ENCODE measurements around the gene NDUFAF8.

Gene NDUFAF8

DNA sequence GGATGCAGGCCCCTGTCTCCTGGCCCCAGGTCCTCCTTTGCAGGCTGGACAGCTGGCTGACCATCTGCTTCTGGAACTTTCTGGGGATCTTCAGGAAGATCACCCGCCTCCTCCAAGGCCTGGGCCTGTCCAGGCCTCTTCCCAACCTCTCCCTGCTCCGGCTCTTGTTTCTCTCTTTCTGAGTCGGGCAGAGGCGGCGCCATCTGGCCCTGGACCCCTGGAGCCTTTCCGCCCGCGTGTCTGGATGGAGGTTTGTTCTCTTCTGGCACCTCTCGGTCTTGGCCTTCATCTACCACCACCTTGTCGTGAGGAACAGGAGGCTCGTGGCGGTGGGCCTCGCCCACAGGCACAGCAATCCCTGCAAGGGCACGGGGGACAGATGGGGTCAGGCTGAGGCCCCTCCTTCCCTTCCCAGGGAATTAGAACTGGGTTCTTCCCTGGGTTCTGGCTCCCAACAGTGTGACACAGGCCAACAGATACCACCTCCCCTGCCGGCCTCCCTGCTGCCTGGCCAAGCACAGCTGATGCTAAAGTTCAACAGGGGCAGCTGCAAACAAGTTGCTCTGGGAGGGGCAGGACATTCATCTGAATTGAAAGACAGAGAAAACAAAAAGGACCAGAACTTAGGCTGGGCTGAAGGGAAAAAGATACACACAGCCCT is 13.3 kb downstream of the NDUFAF8 start:
- no peak for DNase-seq (ENCODE audit: low read depth)

DNA sequence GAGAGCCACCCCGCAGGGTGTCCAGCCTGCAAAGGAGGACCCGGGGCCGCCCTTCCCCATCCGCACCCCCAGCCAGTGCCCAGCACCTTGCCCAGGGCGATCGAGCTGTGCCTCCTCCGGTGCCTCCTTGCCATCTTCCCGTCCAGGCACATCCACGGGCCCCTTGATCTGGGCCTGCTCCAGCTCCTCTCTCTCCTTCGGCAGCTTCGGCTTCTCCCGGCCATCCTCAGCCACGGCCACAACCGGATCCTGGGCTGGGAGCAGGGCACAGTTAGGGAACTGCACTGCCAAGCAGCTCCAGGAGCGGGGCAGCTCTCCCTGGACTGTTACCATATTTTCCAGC is 13.8 kb downstream of the NDUFAF8 start:
- no peak for DNase-seq (ENCODE audit: low read depth)

DNA sequence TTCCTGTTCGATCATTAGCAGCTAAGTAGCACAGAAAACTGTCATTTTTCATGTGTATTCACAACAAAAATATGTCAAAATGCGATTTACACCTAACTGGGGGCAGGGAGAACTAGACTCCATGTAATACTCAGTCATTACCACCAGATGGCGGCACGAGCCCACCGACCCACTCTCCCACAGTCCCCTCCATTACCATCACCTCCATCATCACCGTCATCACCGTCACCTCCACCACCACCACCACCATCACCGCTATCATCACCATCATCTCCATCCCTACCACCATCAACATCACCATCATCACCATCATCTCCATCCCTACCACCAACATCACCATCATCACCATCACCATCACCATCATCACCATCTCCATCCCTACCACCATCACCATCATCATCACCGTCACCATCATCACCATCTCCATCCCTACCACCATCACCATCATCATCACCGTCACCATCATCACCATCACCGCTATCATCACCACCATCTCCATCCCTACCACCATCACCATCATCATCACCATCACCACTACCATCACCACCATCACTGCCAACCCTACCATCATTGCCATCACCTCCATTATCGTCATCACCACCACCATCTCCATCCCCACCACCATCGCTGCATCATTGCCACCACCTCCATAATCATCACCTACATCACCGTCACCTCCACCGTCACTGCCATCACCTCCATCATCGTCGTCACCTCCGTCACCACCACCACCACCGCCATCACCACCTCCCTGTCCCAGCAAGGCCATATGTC is 14.4 kb downstream of the NDUFAF8 start:
- peak; percentile 20 for DNase-seq (ENCODE audit: low read depth)

DNA sequence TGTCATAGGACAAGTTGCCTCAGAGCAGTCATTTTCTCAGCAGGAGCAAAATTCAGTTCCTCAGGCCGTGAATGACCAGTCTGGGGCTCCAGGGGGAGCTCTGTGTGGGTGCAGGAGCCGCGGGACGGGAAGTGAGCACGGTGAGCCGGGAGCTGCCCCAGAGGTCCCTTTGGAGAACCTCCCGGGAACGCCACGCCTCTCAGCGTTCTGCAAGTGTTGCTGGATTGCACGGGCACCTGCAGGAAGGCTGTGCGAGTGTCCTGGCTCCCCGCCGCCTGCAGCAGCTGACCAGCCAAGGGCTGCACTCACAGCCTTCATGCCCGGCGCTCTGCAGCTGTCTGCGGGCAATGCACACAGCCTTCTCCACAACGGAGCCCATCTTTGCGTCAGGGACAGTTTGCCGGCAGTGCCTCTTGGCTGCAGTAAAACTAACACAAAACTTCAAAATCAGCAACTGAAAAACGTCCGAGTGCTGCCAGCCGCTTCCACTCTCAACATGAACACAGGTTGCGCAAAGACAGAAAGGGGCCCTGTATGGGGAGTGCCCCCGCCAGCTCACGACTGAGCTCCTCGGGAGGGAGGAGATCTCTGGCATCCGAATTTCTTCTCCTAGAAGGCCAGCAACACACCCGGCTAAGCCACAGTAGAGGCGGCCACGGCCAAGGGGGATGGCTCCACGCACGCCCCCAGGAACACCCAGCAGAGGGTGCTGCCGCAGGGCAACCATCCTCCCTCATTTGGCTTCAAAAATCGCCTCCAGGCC is 16.0 kb downstream of the NDUFAF8 start:
- no peak for DNase-seq (ENCODE audit: low read depth)

DNA sequence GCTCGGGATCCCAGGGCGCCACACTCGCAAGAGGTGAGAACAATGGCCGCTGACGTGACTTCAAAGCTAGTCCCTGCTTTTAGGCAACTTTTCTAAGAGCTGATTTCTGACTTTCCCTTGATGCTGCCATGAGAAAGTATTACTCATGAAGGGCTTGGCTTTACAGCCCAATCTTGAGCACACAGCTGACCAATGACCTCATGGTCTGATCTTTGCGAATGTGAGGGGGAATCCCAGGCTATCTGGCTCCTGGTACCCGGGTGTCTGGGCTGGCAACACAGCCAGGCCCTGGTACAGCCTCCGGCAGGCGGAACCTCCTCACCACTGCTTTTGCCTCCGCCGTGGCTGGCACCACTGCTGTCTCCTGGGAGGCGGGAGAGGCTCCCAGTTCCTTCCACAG is 17.5 kb downstream of the NDUFAF8 start:
- no peak for DNase-seq (ENCODE audit: low read depth)

DNA sequence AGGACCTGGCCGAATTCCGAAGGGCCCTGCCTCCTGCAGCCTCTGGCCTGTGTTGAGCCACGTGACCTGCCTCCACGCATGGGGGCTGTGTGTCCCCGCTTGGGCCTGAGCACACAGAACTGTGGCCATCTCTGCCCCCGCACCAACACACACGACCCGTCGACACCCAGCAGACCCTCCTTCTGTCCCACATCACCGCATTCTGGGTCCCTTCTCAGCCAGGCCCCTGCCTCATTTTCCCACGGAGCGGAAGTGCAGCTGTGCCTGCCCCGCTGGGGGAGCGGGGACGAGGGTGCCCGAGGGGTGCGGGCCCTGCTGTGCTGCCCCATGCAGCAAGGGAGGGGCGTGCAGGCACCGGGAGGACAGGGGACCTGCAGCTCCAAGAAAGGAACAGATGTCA is 18.4 kb downstream of the NDUFAF8 start:
- no peak for DNase-seq (ENCODE audit: low read depth)

DNA sequence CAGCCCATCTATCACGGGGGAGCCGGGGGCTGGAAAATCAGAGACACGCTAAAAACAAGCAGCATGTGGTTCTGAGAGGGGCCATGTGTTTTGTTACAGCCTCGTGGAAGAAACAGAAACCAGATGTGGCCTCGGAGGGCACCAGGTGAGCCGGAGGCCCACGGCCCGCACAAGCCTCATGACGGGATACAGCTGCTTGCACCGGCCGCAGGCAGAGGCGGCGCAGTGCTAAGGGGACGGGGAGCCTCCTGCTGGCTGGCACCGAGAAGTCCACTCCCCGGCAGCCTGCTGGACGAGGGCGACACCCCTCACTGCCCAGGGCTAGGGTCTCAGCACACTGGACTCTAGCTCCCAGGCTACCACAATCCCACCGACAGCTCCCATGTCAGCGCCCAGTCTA is 19.2 kb downstream of the NDUFAF8 start:
- DNase-seq (ENCODE audit: low read depth) = no peak

DNA sequence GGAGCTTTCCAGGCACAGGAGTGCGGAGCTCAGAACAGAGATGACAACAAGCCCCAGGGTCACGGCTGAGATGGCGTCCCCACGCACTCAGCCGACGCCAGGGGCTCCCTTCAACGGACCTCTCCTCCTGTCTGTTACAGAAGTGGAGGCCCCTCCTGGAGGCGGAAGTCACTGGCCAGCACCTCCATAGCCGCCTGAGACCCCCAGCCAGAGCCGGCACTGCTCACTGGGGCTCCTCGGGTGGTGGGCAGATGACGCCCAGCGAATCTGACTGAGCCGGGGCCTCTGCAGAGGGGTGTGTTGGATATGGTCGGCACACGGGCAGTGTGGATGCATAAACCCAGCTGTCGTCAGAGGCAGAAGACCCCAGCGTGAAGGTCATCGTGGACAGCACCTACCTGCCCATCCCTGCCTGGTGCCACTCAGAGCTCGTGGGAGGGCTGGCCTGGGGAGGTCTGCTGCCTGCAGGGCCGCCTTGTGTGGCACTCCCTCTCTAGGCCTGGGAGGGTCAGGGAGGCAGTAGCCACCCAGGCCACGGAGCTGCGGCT is 20.0 kb downstream of the NDUFAF8 start:
- no peak for DNase-seq (ENCODE audit: low read depth)

DNA sequence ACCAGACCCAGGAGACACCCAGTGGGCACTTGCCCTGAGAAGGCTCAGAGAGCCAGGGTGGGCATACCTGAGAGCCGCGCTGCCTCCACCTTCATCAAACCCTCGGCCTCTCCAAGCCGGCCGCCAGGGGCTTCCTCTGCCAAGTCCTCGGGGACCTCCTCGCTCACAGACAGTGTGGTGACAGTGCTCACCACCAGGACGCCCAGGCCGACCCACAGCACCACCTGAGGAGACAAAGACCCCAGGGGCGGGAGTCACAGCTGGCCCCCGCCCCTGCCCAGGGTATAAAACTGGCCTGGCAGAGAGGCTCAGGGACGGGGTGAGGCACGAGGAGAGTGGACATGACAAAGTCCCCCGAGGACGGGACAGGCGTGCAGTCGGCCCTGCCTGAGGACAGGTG is 21.1 kb downstream of the NDUFAF8 start:
- no peak for DNase-seq (ENCODE audit: low read depth)

DNA sequence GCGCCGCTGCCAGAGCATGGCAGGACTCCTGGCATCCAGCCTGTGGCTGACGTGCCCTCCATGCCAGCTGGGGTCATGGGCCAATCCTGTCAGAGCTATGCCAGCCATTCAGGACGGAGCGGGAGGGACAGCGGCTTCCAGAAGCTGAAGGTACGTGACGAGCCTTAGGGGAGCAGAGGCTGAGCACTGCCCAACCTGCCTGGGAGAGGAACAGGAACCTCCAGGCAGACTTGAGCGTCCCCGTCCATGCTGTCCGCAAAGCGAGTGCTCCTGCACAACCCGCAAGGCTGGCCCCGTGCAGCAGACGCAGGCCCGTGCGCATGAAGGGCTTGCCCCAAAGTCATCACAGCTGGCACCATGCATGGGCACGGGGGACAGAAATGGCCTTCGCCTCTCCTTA is 21.5 kb downstream of the NDUFAF8 start:
- no peak for DNase-seq (ENCODE audit: low read depth)

DNA sequence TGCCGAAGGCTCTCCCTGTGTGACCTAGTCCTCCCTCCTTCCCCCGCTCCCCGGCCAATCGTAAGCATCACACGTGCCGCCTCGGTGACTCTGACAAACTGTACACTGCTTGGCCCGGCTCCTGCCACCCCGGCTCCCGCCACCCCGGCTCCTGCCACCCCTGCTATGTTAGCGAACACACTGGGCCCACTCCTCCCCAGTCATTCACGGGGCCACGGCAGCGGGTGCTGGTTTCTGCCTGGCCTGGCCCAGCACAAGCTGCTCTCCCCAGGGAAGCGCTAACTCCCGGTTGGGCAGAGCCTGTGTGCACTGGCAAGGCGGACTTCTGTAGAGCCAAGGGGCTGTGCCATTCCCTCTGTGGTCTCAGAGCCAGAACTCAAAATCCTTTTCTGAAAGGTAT is 22.0 kb downstream of the NDUFAF8 start:
- DNase-seq (ENCODE audit: low read depth) = no peak

DNA sequence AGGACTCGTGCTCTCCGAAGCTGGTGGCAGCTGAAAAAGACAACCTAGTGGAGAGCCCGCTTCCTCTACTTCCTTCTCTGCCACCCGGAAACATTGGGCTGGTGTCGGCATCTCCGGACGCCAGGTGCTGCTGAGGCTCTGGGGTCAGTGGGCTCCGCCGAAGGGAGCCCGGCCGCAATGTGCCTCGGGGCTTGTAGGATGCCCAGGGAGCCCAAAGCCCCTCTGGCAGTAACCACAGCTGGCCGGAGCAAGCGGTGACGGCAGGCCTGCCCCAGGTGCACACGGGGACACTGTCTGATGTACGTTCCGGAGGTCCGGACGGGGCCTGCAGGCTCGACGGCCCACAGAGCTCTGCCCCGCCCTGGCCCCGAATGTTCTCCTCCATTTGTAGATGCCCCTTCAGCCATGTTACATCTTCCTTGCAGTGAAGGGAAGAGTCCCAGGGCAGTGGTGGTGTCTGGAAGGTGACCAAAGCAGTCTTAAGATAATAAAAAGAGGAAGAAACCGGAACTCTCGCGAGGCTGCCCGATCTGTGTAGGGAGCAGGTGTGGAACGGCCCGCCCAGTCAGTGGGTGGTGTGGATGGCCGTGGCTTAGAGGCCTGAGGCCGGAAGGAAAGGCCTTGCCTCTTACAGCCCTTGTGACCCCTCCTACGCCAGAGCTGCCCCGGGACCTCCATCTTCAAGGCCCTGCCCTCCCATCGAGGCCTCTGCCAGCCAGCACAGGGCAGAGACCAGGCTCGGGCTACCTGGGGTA is 22.6 kb downstream of the NDUFAF8 start:
- DNase-seq (ENCODE audit: low read depth) = no peak

DNA sequence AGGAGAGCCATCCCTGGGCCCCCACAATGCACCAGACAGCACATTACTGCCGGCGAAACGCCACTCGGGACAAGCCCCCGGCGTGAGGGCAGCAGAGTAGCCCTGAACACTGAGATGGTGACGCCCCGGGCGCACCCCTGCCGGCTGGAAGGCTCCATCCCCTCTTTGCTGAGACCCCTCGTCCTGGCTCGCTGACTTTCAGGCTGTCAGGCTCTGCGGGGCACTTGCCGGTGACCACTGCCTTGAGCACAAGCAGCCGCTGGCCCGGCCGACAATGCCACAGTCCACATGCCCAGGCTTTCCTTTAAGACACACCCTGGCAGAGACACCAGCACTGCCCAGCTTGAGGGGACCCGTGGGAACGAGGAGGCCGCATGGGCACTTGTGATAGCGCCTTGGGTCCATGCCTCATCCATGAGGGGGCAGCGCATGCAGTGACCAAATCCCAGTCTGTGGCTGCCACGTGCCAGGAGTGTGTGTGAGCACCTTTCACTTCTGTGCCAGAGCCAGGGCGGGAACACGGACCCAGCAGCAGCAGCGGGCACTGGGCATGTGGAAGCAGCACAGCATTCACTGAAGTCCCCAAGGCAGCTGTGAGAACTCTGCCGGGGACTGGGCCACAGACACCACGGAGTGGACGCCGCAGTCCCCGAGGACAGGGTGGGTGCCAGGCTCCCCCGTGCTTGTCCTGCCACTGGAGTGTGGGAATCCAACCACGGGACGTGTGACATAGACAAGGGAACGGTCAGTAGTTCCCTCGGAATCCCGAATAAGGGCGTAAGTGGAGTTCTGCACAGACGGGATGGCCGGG is 24.5 kb downstream of the NDUFAF8 start:
- DNase-seq (ENCODE audit: low read depth) = no peak

DNA sequence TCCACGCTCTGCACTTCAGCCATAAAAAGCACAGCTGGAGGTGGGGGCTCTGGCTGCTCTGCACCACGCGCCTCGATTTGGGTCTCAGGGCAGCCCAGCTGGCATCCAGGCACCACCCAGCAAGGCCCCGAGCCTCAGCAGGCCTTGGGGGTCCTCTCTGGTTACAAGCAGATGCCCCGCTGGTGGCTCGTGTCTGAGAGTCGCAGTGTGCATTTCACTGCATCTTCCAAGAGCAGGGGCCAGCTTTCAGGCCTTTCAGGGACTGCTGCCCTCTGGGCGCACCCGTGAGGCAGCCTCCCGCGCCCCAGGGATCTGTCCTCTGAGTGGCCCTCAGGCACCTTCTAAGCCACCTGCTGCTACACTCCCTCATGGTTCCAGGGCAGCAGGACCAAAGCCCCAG is 25.5 kb downstream of the NDUFAF8 start:
- no peak for DNase-seq (ENCODE audit: low read depth)

DNA sequence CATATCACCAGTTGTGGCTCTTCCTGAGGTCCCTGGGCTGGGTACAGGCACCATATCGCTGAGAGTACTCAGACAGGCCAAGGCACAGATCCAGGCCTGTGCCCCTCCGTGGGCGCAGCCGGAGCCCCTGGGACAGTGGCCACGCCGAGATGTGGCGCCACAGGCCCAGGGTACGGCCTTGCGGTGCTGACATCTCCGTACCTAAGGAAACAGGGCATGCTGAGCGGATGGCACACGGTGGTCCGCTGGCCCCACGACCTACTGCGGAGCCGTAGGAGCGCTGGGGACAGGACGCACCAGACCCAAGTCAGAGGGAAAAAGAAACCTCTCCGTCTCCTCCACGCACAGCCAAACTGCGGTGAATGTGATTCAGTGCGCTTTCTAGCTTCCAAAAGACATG is 26.5 kb downstream of the NDUFAF8 start:
- no peak for DNase-seq (ENCODE audit: low read depth)

DNA sequence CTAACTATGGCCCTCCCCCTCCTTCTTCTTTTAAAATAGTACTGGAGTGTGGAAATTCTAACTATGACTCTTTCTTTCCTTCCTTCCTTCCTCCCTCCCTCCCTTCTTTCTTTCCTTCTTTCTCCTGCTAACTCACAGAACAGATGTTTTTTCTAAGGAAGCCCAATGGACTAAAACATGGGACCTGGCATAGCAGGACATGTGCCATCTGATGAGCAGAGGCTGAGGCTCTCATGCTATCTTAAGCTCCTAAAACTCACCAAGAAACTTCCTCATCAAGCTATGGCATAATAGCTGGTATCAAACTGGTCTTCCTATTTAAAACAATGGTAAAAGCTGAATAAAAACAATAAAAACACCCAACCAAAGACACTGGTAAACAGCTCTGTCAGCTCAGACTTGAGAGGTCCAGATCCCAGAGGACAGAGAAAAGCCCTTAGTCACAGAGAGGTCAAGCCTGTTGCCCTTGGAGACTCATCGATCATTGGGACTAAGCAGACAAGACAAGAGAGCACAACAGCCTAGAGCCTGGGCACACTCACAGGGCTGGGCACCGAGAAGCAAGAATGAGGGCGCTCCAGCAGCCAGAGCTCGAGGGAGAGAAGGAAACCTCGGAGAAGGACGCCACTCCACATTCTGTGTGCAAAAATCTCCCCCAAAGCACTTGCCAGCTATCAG is 28.4 kb downstream of the NDUFAF8 start:
- DNase-seq (ENCODE audit: low read depth) = no peak

DNA sequence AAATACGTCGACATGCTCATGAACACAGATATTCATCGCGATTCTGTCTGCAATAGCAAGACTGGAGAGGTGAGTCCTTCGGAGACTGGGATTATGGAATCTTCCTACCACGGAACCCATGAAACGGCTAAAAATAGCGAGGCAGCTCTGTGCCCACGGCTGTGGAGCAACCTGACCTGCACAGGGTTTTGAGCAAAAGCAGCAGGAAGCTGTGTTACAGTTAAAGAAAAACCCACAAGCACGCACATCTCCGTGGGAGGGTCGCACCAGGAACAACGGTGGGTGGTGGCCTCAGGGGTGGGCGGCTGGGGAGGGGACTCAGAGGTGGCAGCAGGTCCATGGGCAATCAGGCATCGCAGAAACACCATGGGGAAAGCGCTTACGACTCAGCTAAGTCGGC is 31.2 kb downstream of the NDUFAF8 start:
- no peak for DNase-seq (ENCODE audit: low read depth)

DNA sequence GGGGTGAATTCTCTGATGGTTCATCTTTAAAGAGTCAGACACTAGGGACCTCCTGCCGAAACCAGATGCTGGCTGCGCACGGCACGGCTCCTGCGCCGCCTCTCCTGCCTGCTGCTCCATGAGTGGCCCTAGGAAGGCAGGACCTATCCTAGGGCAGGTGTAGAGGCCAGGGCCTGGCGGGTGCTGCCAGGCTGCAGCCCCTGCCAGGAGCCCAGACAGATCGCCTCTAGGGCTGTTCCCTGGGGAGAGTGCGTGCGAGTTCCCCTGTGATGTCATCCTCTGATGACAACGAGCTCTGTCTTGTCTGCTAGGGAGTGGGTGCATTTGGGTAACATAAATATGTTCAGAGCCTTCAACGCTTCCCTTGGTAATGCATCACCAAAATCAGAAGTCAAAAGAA is 32.1 kb downstream of the NDUFAF8 start:
- DNase-seq (ENCODE audit: low read depth) = no peak

DNA sequence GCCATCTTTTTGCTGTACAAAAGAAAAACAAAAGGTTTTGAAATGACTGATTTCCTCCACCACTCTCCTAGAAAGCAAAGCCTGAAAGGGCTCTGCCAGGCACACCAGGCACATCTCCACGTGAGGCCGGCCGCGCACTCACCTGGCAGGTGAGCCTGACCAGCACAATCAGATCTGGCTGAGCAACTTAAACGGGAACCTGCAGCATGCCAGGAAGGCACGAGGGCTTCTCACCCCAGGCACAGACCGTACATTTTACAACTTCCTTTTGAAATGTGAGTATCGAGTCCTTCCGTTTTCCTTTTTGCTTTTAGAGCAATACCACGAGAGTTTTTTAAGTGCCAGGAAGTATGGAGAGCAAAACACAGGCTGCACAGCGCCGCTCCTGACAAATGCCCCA is 33.5 kb downstream of the NDUFAF8 start:
- no peak for DNase-seq (ENCODE audit: low read depth)

DNA sequence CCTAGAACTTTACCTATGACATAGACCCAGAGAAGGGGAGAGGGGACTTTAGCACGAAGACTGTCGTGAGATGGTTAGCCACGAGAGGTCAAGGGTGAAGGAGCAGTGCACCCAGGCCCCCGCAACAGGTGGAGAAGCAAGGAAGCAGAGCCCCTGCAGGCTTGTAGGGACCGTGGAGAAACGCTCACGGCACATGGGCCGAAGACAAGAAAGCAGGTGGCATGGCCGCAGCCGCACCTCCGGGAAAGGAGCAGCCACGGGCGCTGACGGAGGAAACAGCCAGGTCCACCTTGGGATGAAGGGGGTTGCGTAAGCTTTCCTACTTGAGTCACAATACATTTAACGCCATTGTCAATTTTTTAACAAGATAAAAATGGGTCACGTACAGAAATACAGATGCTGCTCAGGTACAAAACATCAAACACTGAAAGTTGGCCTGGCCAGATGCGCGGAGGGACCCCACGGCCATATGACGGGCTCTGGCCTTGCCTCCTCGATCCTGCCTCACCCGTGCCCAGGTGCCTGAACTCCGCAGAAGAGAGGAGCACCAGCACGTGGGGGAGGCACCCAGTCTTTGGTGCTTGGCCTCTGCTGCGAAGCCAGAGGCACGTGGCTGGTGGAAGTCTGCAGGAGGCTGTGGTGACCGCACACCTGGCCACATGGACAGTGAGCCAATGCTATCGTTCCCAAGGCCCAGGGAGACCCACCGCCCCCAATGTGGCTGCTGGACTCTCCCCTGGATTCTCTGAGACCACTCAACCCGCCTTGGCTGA is 34.8 kb downstream of the NDUFAF8 start:
- DNase-seq (ENCODE audit: low read depth) = no peak
